Cardiac muscle cell (in vitro differentiated cells and primary cell): ENCODE data around the gene NFE2L1. TPM values are rescaled to one million over a fixed set of nuclear protein-coding genes. Genes with fewer than 3 reads are reported as not detected.
A peak's percentile ranks its signal among the peaks of the same experiment; 100 is the strongest.

Experiments
- DNase-seq, 2 donors: peaks; one replicate each; pipeline versions ENCODE4 v3.0.0 to v3.0.0-alpha.2; 2010 to 2017; ENCODE audit warnings: low read depth in 1 of 2, low spot score in 1 of 2
- H3K27ac ChIP-seq: fragments of 200-600 bp; sonication (generic); 2 replicates; pipeline ENCODE4 v1.5.1; 2016
- H3K27me3 ChIP-seq: fragments of 200-600 bp; sonication (generic); 2 replicates; pipeline ENCODE4 v1.6.0; 2016; ENCODE audit warnings: control low read depth
- H3K36me3 ChIP-seq: fragments of 200-600 bp; sonication (generic); 2 replicates; pipeline ENCODE4 v1.5.1; 2016; ENCODE audit warnings: control low read depth
- H3K4me1 ChIP-seq: fragments of 200-600 bp; sonication (generic); 2 replicates; pipeline ENCODE4 v1.8.1; 2017; ENCODE audit warnings: low read depth, mild to moderate bottlenecking, mixed run types
- H3K4me3 ChIP-seq: fragments of 200-600 bp; sonication (generic); 2 replicates; pipeline ENCODE4 v1.5.1; 2016; ENCODE audit warnings: mild to moderate bottlenecking
- H3K9me3 ChIP-seq: fragments of 200-600 bp; sonication (generic); 2 replicates; pipeline ENCODE4 v1.5.1; 2017; ENCODE audit warnings: low read depth, mild to moderate bottlenecking, control low read depth
- CTCF ChIP-seq: IDR thresholded peaks from 2 replicates; pipeline ENCODE4 v1.5.1; 2012; ENCODE audit warnings: low read depth, mild to moderate bottlenecking, low read length
- polyA plus RNA-seq: library from polyadenylated mRNA; unstranded; fragments of >200 nt; fragmentation: Nextera tagmentation; extraction: Ambion mirVana; gene quantifications from 2 replicates; pipeline ENCODE4 v1.2.1, GENCODE V29; 2016
- total RNA-seq: library from RNA; depleted of rRNA; stranded (reverse); fragments of >200 nt; gene quantifications from 2 replicates; pipeline ENCODE4 v1.2.3, GENCODE V29; 2016

NFE2L1 gene
- total and polyA plus RNA-seq, 2 experiments from 2014 or later: 56.0 to 122 TPM

GRCh38 chr17:48048384-48049126 lies 396 bp downstream of the NFE2L1 start:
- H3K27ac ChIP-seq: peak overlapping the region; percentile 95
- no peak for TF ChIP-seq CTCF
- peak overlapping the region; percentile 79 for H3K4me3 ChIP-seq
- H3K27me3 ChIP-seq: no peaks in the 10 kb centered on the region
- peaks cover 49% of the 10 kb centered on the region for H3K4me1 ChIP-seq
- H3K36me3 ChIP-seq: peaks cover 5% of the 10 kb centered on the region
- peak; percentile 92 to 95 for DNase-seq
- H3K9me3 ChIP-seq: no peaks in the 10 kb centered on the region

DNA sequence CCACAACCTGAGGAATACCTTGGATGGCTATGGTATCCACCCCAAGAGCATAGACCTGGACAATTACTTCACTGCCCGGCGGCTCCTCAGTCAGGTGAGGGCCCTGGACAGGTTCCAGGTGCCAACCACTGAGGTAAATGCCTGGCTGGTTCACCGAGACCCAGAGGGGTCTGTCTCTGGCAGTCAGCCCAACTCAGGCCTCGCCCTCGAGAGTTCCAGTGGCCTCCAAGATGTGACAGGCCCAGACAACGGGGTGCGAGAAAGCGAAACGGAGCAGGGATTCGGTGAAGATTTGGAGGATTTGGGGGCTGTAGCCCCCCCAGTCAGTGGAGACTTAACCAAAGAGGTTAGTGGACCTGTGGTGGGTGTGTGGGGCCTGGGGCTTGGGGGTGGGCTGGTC lies 3.1 kb downstream of the NFE2L1 start:
- Histone ChIP-seq H3K4me1 (peaks cover 53% of the 10 kb centered on the region), H3K27ac (peak overlapping the region; percentile 95), H3K27me3 (no peaks in the 10 kb centered on the region), H3K9me3 (no peaks in the 10 kb centered on the region), H3K36me3 (peaks cover 5% of the 10 kb centered on the region), H3K4me3 (no peak overlapping the region)
- no peak for DNase-seq
- TF ChIP-seq CTCF: no peak

DNA sequence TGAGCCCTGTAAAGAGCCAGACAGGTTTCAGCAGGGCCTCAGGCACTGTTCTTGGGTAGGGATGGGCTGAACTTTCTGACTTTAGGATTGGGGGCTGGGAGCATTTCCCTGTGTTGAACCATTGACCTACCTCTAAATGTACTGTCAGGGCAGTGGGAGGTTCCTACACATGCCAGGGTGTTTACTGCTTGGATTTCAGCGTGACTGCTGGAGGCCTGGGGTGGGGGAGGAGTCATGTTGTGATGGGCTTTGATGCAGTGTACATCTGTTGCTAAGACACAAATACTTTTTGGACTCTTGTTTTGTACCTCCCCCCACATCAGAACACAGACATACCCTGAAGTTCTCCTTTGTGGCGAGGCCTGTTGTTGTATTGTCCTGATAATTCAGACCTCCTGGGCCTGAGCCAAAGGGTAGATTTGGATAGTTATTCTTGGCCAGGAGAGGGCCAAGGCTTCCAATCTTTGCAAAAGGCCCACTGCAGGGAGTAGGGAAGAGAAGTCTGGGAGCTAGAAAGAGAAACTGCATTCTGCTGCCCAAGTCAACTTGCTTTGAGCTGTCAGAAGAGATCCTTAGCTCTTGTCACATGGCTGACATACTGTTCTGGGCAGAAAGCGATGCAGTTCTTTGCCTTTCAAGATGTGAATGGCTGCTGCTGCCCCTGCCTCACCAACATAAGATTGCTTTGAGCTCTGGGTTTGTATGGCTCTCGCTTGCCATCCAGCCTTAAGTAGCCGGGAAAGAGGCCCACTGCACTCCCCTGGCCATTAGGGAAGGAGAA lies 3.7 kb downstream of the NFE2L1 start:
- Histone ChIP-seq H3K36me3 (peaks cover 11% of the 10 kb centered on the region), H3K27me3 (no peaks in the 10 kb centered on the region), H3K4me3 (no peak overlapping the region), H3K27ac (peak overlapping the region; percentile 95), H3K4me1 (peaks cover 47% of the 10 kb centered on the region), H3K9me3 (no peaks in the 10 kb centered on the region)
- peak in 1 of 2 donors; percentile 99 for DNase-seq
- peak; percentile 32 for TF ChIP-seq CTCF

GRCh38 chr17:48052956-48053757 lies 5.0 kb downstream of the NFE2L1 start:
- Histone ChIP-seq H3K4me1 (peaks cover 45% of the 10 kb centered on the region), H3K4me3 (no peak overlapping the region), H3K9me3 (no peaks in the 10 kb centered on the region), H3K36me3 (peaks cover 19% of the 10 kb centered on the region), H3K27ac (peak overlapping the region; percentile 95), H3K27me3 (no peaks in the 10 kb centered on the region)
- peak; percentile 62 to 76 for DNase-seq
- TF ChIP-seq CTCF: no peak

GRCh38 chr17:48053758-48054237 lies 5.6 kb downstream of the NFE2L1 start:
- no peaks in the 10 kb centered on the region for H3K27me3 ChIP-seq
- H3K4me1 ChIP-seq: peaks cover 45% of the 10 kb centered on the region
- H3K4me3 ChIP-seq: no peak overlapping the region
- TF ChIP-seq CTCF: no peak
- DNase-seq: no peak
- peaks cover 25% of the 10 kb centered on the region for H3K36me3 ChIP-seq
- no peaks in the 10 kb centered on the region for H3K9me3 ChIP-seq
- peak overlapping the region; percentile 95 for H3K27ac ChIP-seq
